ENCODE measurements around the gene MYZAP. TPM values are rescaled to one million over a fixed set of nuclear protein-coding genes. Genes with fewer than 3 reads are reported as not detected.

The MYZAP gene
- 1.1 to 1.8 TPM (median 1.3 TPM) in 3 replicates for polyA plus RNA-seq
- 3.9 TPM for polyA plus RNA-seq (2011; ENCODE audit: low read depth)
- polyA plus RNA-seq (2011; cell fraction: cytosol; rRNA removed) = 0.86 and 1.5 TPM in 2 replicates
- polyA plus RNA-seq (2011; cell fraction: nucleus; rRNA removed) = 0.96 and 1.4 TPM in 2 replicates
- polyA plus RNA-seq (2012; ENCODE audit: low replicate concordance) = 0.92 and 4.7 TPM in 2 replicates
- 0.16 to 0.33 TPM (median 0.30 TPM) in 3 replicates for polyA minus RNA-seq
- not detected for polyA minus RNA-seq (2011; cell fraction: cytosol; rRNA and poly(A)+ RNA removed)
- polyA minus RNA-seq (2011; cell fraction: nucleus; rRNA and poly(A)+ RNA removed) = 0.63 TPM in 1 of 2 replicates, not detected in the other

GRCh38 chr15:57591822-57592367 lies at the start of gene MYZAP:
Gene MYZAP, plus strand, starts transcription at chr15:57591904. Its CDS starts 131 bp downstream, at chr15:57592035.
- DNase-seq (ENCODE audit: low read depth, low spot score) (no peak), FAIRE-seq (no peak)
- Histone ChIP-seq H3K4me3 (ENCODE audit: control insufficient read depth in 2 of 3, extremely low read depth in 1 of 3, insufficient read depth in 2 of 3, low read depth in 1 of 3, low read length in 3 of 3) (peak within 1 kb of the TSS; percentile 46 to 59 (median 54)), H3K9me1 (ENCODE audit: control insufficient read depth, extremely low read depth, insufficient read depth, low read length) (no peaks in the 10 kb centered on the region), H3K27me3 (ENCODE audit: control insufficient read depth, extremely low read depth, insufficient read depth, low read length) (no peaks in the 10 kb centered on the region), H4K20me1 (ENCODE audit: control insufficient read depth, extremely low read depth, insufficient read depth, low read length) (no peaks in the 10 kb centered on the region), H3K4me2 (ENCODE audit: control insufficient read depth, extremely low read depth, insufficient read depth, low read depth, low read length) (peak within 1 kb of the TSS; percentile 87), H3K79me2 (ENCODE audit: control insufficient read depth, insufficient read depth, low read length) (no peaks in the 10 kb centered on the region), H2AFZ (ENCODE audit: control insufficient read depth, low read length) (peak within 1 kb of the TSS; percentile 77), H3K9me3 (ENCODE audit: control insufficient read depth, low read depth, low read length) (no peaks in the 10 kb centered on the region), H3K9ac (ENCODE audit: control insufficient read depth, extremely low read depth, insufficient read depth, low read length) (peak within 1 kb of the TSS; percentile 24), H3K4me1 (ENCODE audit: control insufficient read depth, extremely low read depth, insufficient read depth, low read length) (peaks cover 31% of the 10 kb centered on the region), H3K27ac (ENCODE audit: control insufficient read depth, insufficient read depth, low read length) (no peak within 1 kb of the TSS), H3K36me3 (ENCODE audit: control insufficient read depth in 2 of 2, extremely low read depth in 1 of 2, insufficient read depth in 2 of 2, low read length in 2 of 2) (no peaks in the 10 kb centered on the region)
- TF ChIP-seq CTCF (optimal IDR thresholded peaks at IDR 0.05 in 1 of 3, IDR thresholded peaks at IDR 0.05 in 1 of 3, conservative IDR thresholded peaks at IDR 0.05 in 1 of 3; ENCODE audit: extremely low read depth in 1 of 3, insufficient read depth in 2 of 3, low read length in 3 of 3) (no peak), EZH2 (IDR thresholded peaks at IDR 0.05; ENCODE audit: low read length) (no peak)
- dilution Hi-C loops (cut with MboI; ENCODE audit: extremely low pct_ligation_motif_present, low sequenced_read_pairs) = no loop called here

GRCh38 chr15:57542505-57542817 lies 49.2 kb upstream of the MYZAP start:
- Histone ChIP-seq H3K9me1 (ENCODE audit: control insufficient read depth, extremely low read depth, insufficient read depth, low read length) (no peaks in the 10 kb centered on the region), H3K27me3 (ENCODE audit: control insufficient read depth, extremely low read depth, insufficient read depth, low read length) (peaks cover 10% of the 10 kb centered on the region), H3K4me2 (ENCODE audit: control insufficient read depth, extremely low read depth, insufficient read depth, low read depth, low read length) (no peak overlapping the region), H3K9ac (ENCODE audit: control insufficient read depth, extremely low read depth, insufficient read depth, low read length) (no peak overlapping the region), H3K9me3 (ENCODE audit: control insufficient read depth, low read depth, low read length) (no peaks in the 10 kb centered on the region), H3K4me1 (ENCODE audit: control insufficient read depth, extremely low read depth, insufficient read depth, low read length) (no peaks in the 10 kb centered on the region), H4K20me1 (ENCODE audit: control insufficient read depth, extremely low read depth, insufficient read depth, low read length) (no peaks in the 10 kb centered on the region), H3K27ac (ENCODE audit: control insufficient read depth, insufficient read depth, low read length) (no peak overlapping the region), H3K36me3 (ENCODE audit: control insufficient read depth in 2 of 2, extremely low read depth in 1 of 2, insufficient read depth in 2 of 2, low read length in 2 of 2) (no peaks in the 10 kb centered on the region), H3K79me2 (ENCODE audit: control insufficient read depth, insufficient read depth, low read length) (no peaks in the 10 kb centered on the region), H3K4me3 (ENCODE audit: control insufficient read depth in 2 of 3, extremely low read depth in 1 of 3, insufficient read depth in 2 of 3, low read depth in 1 of 3, low read length in 3 of 3) (no peak overlapping the region), H2AFZ (ENCODE audit: control insufficient read depth, low read length) (no peak overlapping the region)
- no peak for FAIRE-seq
- DNase-seq (ENCODE audit: low read depth, low spot score) = no peak
- TF ChIP-seq CTCF (optimal IDR thresholded peaks at IDR 0.05 in 1 of 3, IDR thresholded peaks at IDR 0.05 in 1 of 3, conservative IDR thresholded peaks at IDR 0.05 in 1 of 3; ENCODE audit: extremely low read depth in 1 of 3, insufficient read depth in 2 of 3, low read length in 3 of 3) (no peak), EZH2 (IDR thresholded peaks at IDR 0.05; ENCODE audit: low read length) (no peak)
- dilution Hi-C loops (cut with MboI; ENCODE audit: extremely low pct_ligation_motif_present, low sequenced_read_pairs) = loop anchor here (25.0 kb wide), 1 partner anchor 205 kb away; no protein-coding TSS in a partner anchor
